Endothelial cell (in vitro differentiated cells): ENCODE results near the gene SSU72. TPM values are rescaled to one million over a fixed set of nuclear protein-coding genes. Genes with fewer than 3 reads are reported as not detected.

Experiments used
- DNase-seq: peaks from one replicate; pipeline ENCODE4 v3.0.0; 2021; ENCODE audit warnings: low spot score
- H3K27ac Mint-ChIP-seq: one replicate; pipeline ENCODE4 v1.8.0; 2021; ENCODE audit warnings: mixed read lengths, inconsistent platforms; ENCODE audit not compliant: unreplicated experiment
- H3K27me3 Mint-ChIP-seq: one replicate; pipeline ENCODE4 v1.8.0; 2021; ENCODE audit warnings: mild to moderate bottlenecking, moderate library complexity, mixed read lengths, inconsistent platforms; ENCODE audit not compliant: unreplicated experiment
- H3K36me3 Mint-ChIP-seq: one replicate; pipeline ENCODE4 v1.8.0; 2021; ENCODE audit warnings: mild to moderate bottlenecking, low read depth, mixed read lengths, inconsistent platforms; ENCODE audit not compliant: unreplicated experiment
- H3K4me1 Mint-ChIP-seq: one replicate; pipeline ENCODE4 v1.8.0; 2021; ENCODE audit warnings: mild to moderate bottlenecking, mixed read lengths, inconsistent platforms; ENCODE audit not compliant: unreplicated experiment
- H3K4me3 Mint-ChIP-seq: one replicate; pipeline ENCODE4 v1.8.0; 2021; ENCODE audit warnings: mild to moderate bottlenecking, mixed read lengths, inconsistent platforms; ENCODE audit not compliant: unreplicated experiment
- H3K9me3 Mint-ChIP-seq: one replicate; pipeline ENCODE4 v1.8.0; 2021; ENCODE audit warnings: mixed read lengths, inconsistent platforms; ENCODE audit not compliant: unreplicated experiment
- CTCF ChIP-seq: fragments of 200-600 bp; sonication (generic); IDR thresholded peaks from one replicate; pipeline ENCODE4 v1.5.0; 2021; ENCODE audit warnings: antibody characterized with exemption; ENCODE audit not compliant: unreplicated experiment
- total RNA-seq: library from RNA; stranded (reverse); fragmentation: NEBNext Ultra II Directional; extraction: Animal tissue kit (Norgen Biotek cat#: 25700); gene quantifications from one replicate; pipeline ENCODE4 v1.2.1, GENCODE V29; 2021; ENCODE audit not compliant: unreplicated experiment

SSU72 gene
- total RNA-seq, 1 donor from 2014 or later: 114 TPM

GRCh38 chr1:1547011-1547410, 27.7 kb downstream of the SSU72 start:
- no peak overlapping the region for H3K4me3 Mint-ChIP-seq
- TF ChIP-seq CTCF: no peak
- peaks cover under 1% of the 10 kb centered on the region for H3K4me1 Mint-ChIP-seq
- peaks cover 10% of the 10 kb centered on the region for H3K36me3 Mint-ChIP-seq
- H3K27me3 Mint-ChIP-seq: peaks cover 3% of the 10 kb centered on the region
- DNase-seq: no peak
- no peak overlapping the region for H3K27ac Mint-ChIP-seq
- no peaks in the 10 kb centered on the region for H3K9me3 Mint-ChIP-seq

- no peak for TF ChIP-seq CTCF
- H3K4me1 Mint-ChIP-seq: peaks cover 8% of the 10 kb centered on the region
- H3K27me3 Mint-ChIP-seq: peaks cover 8% of the 10 kb centered on the region
- no peak overlapping the region for H3K27ac Mint-ChIP-seq
- peaks cover 15% of the 10 kb centered on the region for H3K36me3 Mint-ChIP-seq
- no peak overlapping the region for H3K4me3 Mint-ChIP-seq
- DNase-seq: no peak
- no peaks in the 10 kb centered on the region for H3K9me3 Mint-ChIP-seq
Observed at GRCh38 chr1:1545946-1546737, 28.5 kb downstream of the SSU72 start.

GRCh38 chr1:1544544-1544943, 30.1 kb downstream of the SSU72 start:
- H3K27me3 Mint-ChIP-seq: peaks cover 8% of the 10 kb centered on the region
- H3K27ac Mint-ChIP-seq: no peak overlapping the region
- H3K4me1 Mint-ChIP-seq: peaks cover 8% of the 10 kb centered on the region
- TF ChIP-seq CTCF: no peak
- H3K9me3 Mint-ChIP-seq: no peaks in the 10 kb centered on the region
- H3K36me3 Mint-ChIP-seq: peaks cover 15% of the 10 kb centered on the region
- H3K4me3 Mint-ChIP-seq: no peak overlapping the region
- no peak for DNase-seq

- peaks cover 10% of the 10 kb centered on the region for H3K27me3 Mint-ChIP-seq
- peaks cover 15% of the 10 kb centered on the region for H3K36me3 Mint-ChIP-seq
- no peak for TF ChIP-seq CTCF
- DNase-seq: no peak
- H3K27ac Mint-ChIP-seq: no peak overlapping the region
- no peak overlapping the region for H3K4me3 Mint-ChIP-seq
- peaks cover 8% of the 10 kb centered on the region for H3K4me1 Mint-ChIP-seq
- H3K9me3 Mint-ChIP-seq: no peaks in the 10 kb centered on the region
Observed at GRCh38 chr1:1543706-1544099, 31.0 kb downstream of the SSU72 start.
